Pancreas (tissue), 10 donors: ENCODE data around the gene PKIG. TPM values are rescaled to one million over a fixed set of nuclear protein-coding genes. Genes with fewer than 3 reads are reported as not detected.
A peak's percentile ranks its signal among the peaks of the same experiment; 100 is the strongest.

Source experiments
- ATAC-seq, 4 donors: fragments of 200-7000 bp; cut with Tn5 transposase; one replicate each; pipeline versions ENCODE4 v1.8.0 to v1.9.1; 2020; ENCODE audit warnings: mild to moderate bottlenecking in 4 of 4, moderate library complexity in 4 of 4
- DNase-seq, 6 donors: peaks; one replicate each; pipeline ENCODE4 v3.0.0-alpha.2; 2020
- FAIRE-seq: peaks from 2 replicates; lab custom pipeline; 2012; peaks lifted over from hg19 to GRCh38; lab: Jason Lieb, UNC
- H3K27ac ChIP-seq, 4 donors: fragments of 200-600 bp; sonication (generic); 1 replicate in 3 of 4; 2 replicates in 1 of 4; pipeline versions ENCODE4 v1.5.0 to v1.8.0; 2020
- H3K27me3 ChIP-seq, 4 donors: fragments of 200-600 bp; one replicate each; pipeline ENCODE4 v1.8.0; 2021
- H3K36me3 ChIP-seq, 3 donors: fragments of 200-600 bp; sonication (generic) in 1 of 3; one replicate each; pipeline versions ENCODE4 v1.5.0 to v1.8.0; 2020 to 2021
- H3K4me1 ChIP-seq, 3 donors: fragments of 200-600 bp; one replicate each; pipeline ENCODE4 v1.8.0; 2021
- H3K4me3 ChIP-seq, 4 donors: fragments of 200-600 bp; sonication (generic) in 2 of 4; one replicate each; pipeline versions ENCODE4 v1.5.0 to v1.8.0; 2020 to 2021
- H3K9me3 ChIP-seq, 4 donors: fragments of 200-600 bp; one replicate each; pipeline ENCODE4 v1.8.0; 2021
- WGBS, 2 donors: extraction: QIAGEN DNeasy Blood & Tissue Kit; methylation state at CpG; one replicate each; pipeline ENCODE4 v1.1.7; 2013; 5-methylcytosine and 5-hydroxymethylcytosine counted together
- intact Hi-C, 3 donors: fragments of 100-400 bp; cut with DNase I; formaldehyde crosslinking; loops; one replicate each; pipeline versions ENCODE4 v1.11.1 to v1.14.2; 2022
- polyA plus RNA-seq, 2 donors: library from polyadenylated mRNA; stranded (reverse); fragments of 200-250 nt; gene quantifications; one replicate each; pipeline ENCODE4 v1.2.3, GENCODE V29; 2013
- total RNA-seq, 6 donors: library from RNA; stranded (reverse); fragmentation: NEBNext Ultra II Directional in 4 of 6; extraction: Animal tissue kit (Norgen Biotek cat#: 25700) in 4 of 6; gene quantifications; one replicate each; pipeline versions ENCODE4 v1.2.1 to v1.2.4, GENCODE V29; 2021 to 2023
- TF ChIP-seq, protein P1 (sequence below), 4 donors: fragments of 200-600 bp; sonication (generic) in 3 of 4; IDR thresholded peaks; one replicate each; pipeline versions ENCODE4 v1.5.0 to v1.8.0; 2021; ENCODE audit warnings: antibody characterized with exemption in 4 of 4
- donor health status: healthy with polysubstance abuse.
- donor health status: DM: no; HTN: no; CAD: no; lungs with moderate emphysema.
- donor health status: DM: no; HTN: no; CAD: no.
- donor health status: control.
- donor health status: control.
- donor health status: Bipolar disorder and iron deficiency.
- donor health status: DM: yes; HTN: yes; CAD: no.
- donor health status: DM: no; HTN: no; CAD: no.
- donor health status: DM: no; HTN: no; CAD: no.
- donor health status: DM: yes; HTN: yes; CAD: no.

Gene PKIG
- total and polyA plus RNA-seq, 8 donors, result 10.6 to 40.2 (median 13.1) TPM

GRCh38 chr20:44570367-44570766, 12.0 kb upstream of the PKIG start:
- H3K9me3 ChIP-seq, result no peaks in the 10 kb centered on the region
- ATAC-seq (no peak), DNase-seq (no peak), FAIRE-seq (no peak)
- TF ChIP-seq, protein P1, sequence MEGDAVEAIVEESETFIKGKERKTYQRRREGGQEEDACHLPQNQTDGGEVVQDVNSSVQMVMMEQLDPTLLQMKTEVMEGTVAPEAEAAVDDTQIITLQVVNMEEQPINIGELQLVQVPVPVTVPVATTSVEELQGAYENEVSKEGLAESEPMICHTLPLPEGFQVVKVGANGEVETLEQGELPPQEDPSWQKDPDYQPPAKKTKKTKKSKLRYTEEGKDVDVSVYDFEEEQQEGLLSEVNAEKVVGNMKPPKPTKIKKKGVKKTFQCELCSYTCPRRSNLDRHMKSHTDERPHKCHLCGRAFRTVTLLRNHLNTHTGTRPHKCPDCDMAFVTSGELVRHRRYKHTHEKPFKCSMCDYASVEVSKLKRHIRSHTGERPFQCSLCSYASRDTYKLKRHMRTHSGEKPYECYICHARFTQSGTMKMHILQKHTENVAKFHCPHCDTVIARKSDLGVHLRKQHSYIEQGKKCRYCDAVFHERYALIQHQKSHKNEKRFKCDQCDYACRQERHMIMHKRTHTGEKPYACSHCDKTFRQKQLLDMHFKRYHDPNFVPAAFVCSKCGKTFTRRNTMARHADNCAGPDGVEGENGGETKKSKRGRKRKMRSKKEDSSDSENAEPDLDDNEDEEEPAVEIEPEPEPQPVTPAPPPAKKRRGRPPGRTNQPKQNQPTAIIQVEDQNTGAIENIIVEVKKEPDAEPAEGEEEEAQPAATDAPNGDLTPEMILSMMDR (IDR thresholded peaks at IDR 0.05), result no peak
- no peaks in the 10 kb centered on the region for H3K36me3 ChIP-seq
- H3K27me3 ChIP-seq, result no peaks in the 10 kb centered on the region
- H3K4me1 ChIP-seq, result peaks cover 0 to 6% (median 0%) of the 10 kb centered on the region in 3 donors
- H3K4me3 ChIP-seq, result no peak overlapping the region
- WGBS, 2 donors, result 94 to 96% methylated on average over 1 of the region's 1 CpG
- H3K27ac ChIP-seq, result no peak overlapping the region
- intact Hi-C loops, result no loop called here

GRCh38 chr20:44571362-44571988, 10.9 kb upstream of the PKIG start:
- TF ChIP-seq, protein P1 (IDR thresholded peaks at IDR 0.05), result no peak
- WGBS, 2 donors, result 74 to 83% methylated on average over 6 of the region's 6 CpGs
- intact Hi-C loops, result no loop called here

DNA sequence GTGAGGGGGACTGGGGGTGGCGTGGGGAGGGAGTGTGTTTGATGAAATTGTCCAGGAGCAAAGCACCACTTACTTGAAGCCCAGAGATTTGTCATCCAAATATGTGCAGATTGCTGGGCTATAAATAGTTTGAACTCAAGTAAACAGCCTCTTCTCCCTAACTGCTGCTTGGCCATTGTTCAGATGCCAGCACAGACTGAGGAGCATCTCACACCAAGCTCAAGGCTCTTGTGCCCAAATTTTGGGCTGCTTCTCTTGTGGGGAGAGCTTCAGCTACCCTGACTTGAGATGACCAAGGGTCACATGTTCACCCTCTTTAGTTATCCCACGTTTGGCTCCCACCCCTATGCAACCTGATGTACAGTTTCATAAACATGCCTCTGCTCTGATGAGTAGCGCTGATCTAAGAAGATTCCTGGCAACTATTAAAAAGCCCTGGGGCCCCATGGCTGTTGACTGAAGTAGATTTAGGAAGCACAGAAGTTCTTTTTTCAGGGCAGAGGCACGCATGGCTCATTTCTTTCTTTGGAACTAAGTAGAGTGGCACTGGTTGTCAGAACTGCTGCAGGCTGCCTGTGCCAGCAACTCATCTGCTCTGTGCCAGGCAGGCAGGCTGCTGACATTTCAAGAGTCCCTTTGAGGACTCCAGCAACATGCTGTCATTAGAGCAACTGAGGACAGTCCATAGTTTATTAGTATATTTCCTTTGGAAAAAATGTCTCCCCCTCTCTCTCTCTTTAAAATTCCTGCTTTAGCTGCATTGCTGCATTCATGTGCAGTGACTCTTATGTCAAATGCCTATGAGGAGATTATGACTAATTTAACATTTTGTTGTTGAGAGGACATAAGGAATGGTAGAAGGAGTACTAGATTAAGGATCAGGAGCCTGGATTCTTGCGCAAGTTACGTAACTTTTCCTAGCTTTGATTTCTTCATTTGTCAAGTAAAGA, 9.6 kb upstream of the PKIG start:
- no peaks in the 10 kb centered on the region for H3K36me3 ChIP-seq
- ATAC-seq (peak in 3 of 4 donors; percentile 24 to 45 (median 26)), FAIRE-seq (no peak), DNase-seq (no peak)
- H3K27me3 ChIP-seq, result no peaks in the 10 kb centered on the region
- H3K27ac ChIP-seq, result peak overlapping the region in 2 of 4 donors; percentile 31 to 39
- intact Hi-C loops, result no loop called here
- no peaks in the 10 kb centered on the region for H3K9me3 ChIP-seq
- peaks cover 0 to 6% (median 0%) of the 10 kb centered on the region in 3 donors for H3K4me1 ChIP-seq
- TF ChIP-seq, protein P1 (IDR thresholded peaks at IDR 0.05), result no peak
- WGBS, 2 donors, result 63 to 65% methylated on average over 6 of the region's 6 CpGs
- no peak overlapping the region for H3K4me3 ChIP-seq

More at GRCh38 chr20:44571362-44571988, 10.9 kb upstream of the PKIG start:
- Histone ChIP-seq H3K27me3 (no peaks in the 10 kb centered on the region), H3K4me1 (peaks cover 0 to 6% (median 0%) of the 10 kb centered on the region in 3 donors), H3K36me3 (no peaks in the 10 kb centered on the region), H3K9me3 (no peaks in the 10 kb centered on the region), H3K4me3 (no peak overlapping the region), H3K27ac (no peak overlapping the region)
- no peak for ATAC-seq
- DNase-seq, result no peak
- FAIRE-seq, result no peak

GRCh38 chr20:44573501-44573869, 8.9 kb upstream of the PKIG start:
- no peak for FAIRE-seq
- TF ChIP-seq, protein P1 (IDR thresholded peaks at IDR 0.05), result no peak
- ATAC-seq, result no peak
- Histone ChIP-seq H3K36me3 (no peaks in the 10 kb centered on the region), H3K27ac (no peak overlapping the region), H3K4me3 (no peak overlapping the region), H3K4me1 (peaks cover 0 to 6% (median 0%) of the 10 kb centered on the region in 3 donors), H3K9me3 (no peaks in the 10 kb centered on the region), H3K27me3 (no peaks in the 10 kb centered on the region)
- WGBS, 2 donors, result 93 to 94% methylated on average over 2 of the region's 2 CpGs
- intact Hi-C loops, result no loop called here
- DNase-seq, result no peak
